Naive B cell (primary cell): ENCODE measurements around the gene MSRB3. TPM values are rescaled to one million over a fixed set of nuclear protein-coding genes. Genes with fewer than 3 reads are reported as not detected.

Experiments
- ATAC-seq, 2 donors: fragments of 150-1000 bp; cut with Tn5 transposase; 2 replicates each; pipeline ENCODE4 v1.10.0; 2021; ENCODE audit warnings: low read depth in 2 of 2, mild to moderate bottlenecking in 2 of 2, moderate library complexity in 2 of 2
- DNase-seq: peaks from one replicate; pipeline ENCODE4 v3.0.0; 2022
- H3K27ac Mint-ChIP-seq, 6 donors: one replicate each; pipeline ENCODE4 v1.8.0; 2020 to 2022; ENCODE audit warnings: mild to moderate bottlenecking in 6 of 6, mixed read lengths in 6 of 6, moderate library complexity in 5 of 6, inconsistent platforms in 2 of 6
- H3K27me3 Mint-ChIP-seq, 3 donors: one replicate each; pipeline ENCODE4 v1.8.0; 2021 to 2022; ENCODE audit warnings: mixed read lengths in 3 of 3, mild to moderate bottlenecking in 1 of 3
- H3K36me3 Mint-ChIP-seq, 2 donors: one replicate each; pipeline ENCODE4 v1.8.0; 2020 to 2022; ENCODE audit warnings: mixed read lengths in 2 of 2, inconsistent platforms in 1 of 2, mild to moderate bottlenecking in 1 of 2
- H3K4me1 Mint-ChIP-seq, 3 donors: one replicate each; pipeline ENCODE4 v1.8.0; 2020 to 2022; ENCODE audit warnings: mixed read lengths in 3 of 3, inconsistent platforms in 1 of 3, mild to moderate bottlenecking in 1 of 3, moderate library complexity in 1 of 3
- H3K4me3 Mint-ChIP-seq, 8 donors: one replicate each; pipeline ENCODE4 v1.8.0; 2020 to 2022; ENCODE audit warnings: mild to moderate bottlenecking in 8 of 8, mixed read lengths in 8 of 8, moderate library complexity in 8 of 8, inconsistent platforms in 2 of 8
- H3K9me3 Mint-ChIP-seq, 7 donors: one replicate each; pipeline ENCODE4 v1.8.0; 2020 to 2022; ENCODE audit warnings: mixed read lengths in 7 of 7, mild to moderate bottlenecking in 5 of 7, inconsistent platforms in 2 of 7, moderate library complexity in 1 of 7
- polyA plus RNA-seq, 6 donors: library from polyadenylated mRNA; unstranded; fragments of 300-500 nt; fragmentation: Illumina TruSeq; gene quantifications; one replicate each; pipeline ENCODE4 v1.2.3, GENCODE V29; 2021; ENCODE audit warnings: low read depth in 6 of 6

Gene MSRB3
- polyA plus RNA-seq, 6 donors from 2014 or later, result 0.23 to 1.2 (median 0.47) TPM; not detected in 1

GRCh38 chr12:65508276-65509035 is 230.0 kb downstream of the MSRB3 start:
- ATAC-seq (no peak), DNase-seq (no peak)
- Mint-ChIP-seq H3K4me1 (no peaks in the 10 kb centered on the region), H3K27me3 (peaks cover 0 to 15% (median 7%) of the 10 kb centered on the region in 3 donors), H3K36me3 (no peaks in the 10 kb centered on the region), H3K9me3 (peaks cover 0 to 4% (median 0%) of the 10 kb centered on the region in 7 donors), H3K27ac (peak overlapping the region in 1 of 6 donors; percentile 66), H3K4me3 (no peak overlapping the region)

- DNase-seq (no peak), ATAC-seq (no peak)
- H3K4me1 Mint-ChIP-seq, result no peaks in the 10 kb centered on the region
- peaks cover 0 to 4% (median 0%) of the 10 kb centered on the region in 7 donors for H3K9me3 Mint-ChIP-seq
- H3K27ac Mint-ChIP-seq, result no peak overlapping the region
- peaks cover 0 to 15% (median 7%) of the 10 kb centered on the region in 3 donors for H3K27me3 Mint-ChIP-seq
- H3K4me3 Mint-ChIP-seq, result no peak overlapping the region
- H3K36me3 Mint-ChIP-seq, result no peaks in the 10 kb centered on the region
Measured at GRCh38 chr12:65510007-65510406, 231.5 kb downstream of the MSRB3 start.

GRCh38 chr12:65510584-65511050 is 232.1 kb downstream of the MSRB3 start:
- ATAC-seq (no peak), DNase-seq (no peak)
- Mint-ChIP-seq H3K4me3 (no peak overlapping the region), H3K36me3 (no peaks in the 10 kb centered on the region), H3K4me1 (no peaks in the 10 kb centered on the region), H3K27me3 (peaks cover 0 to 15% (median 7%) of the 10 kb centered on the region in 3 donors), H3K9me3 (peaks cover 0 to 4% (median 0%) of the 10 kb centered on the region in 7 donors), H3K27ac (no peak overlapping the region)

- Mint-ChIP-seq H3K27ac (no peak overlapping the region), H3K4me3 (no peak overlapping the region), H3K4me1 (no peaks in the 10 kb centered on the region), H3K36me3 (no peaks in the 10 kb centered on the region), H3K27me3 (peaks cover 0 to 14% (median 7%) of the 10 kb centered on the region in 3 donors), H3K9me3 (peaks cover 0 to 4% (median 0%) of the 10 kb centered on the region in 7 donors)
- no peak for DNase-seq
- no peak for ATAC-seq
Measured at GRCh38 chr12:65511134-65511834, 232.8 kb downstream of the MSRB3 start.

- Mint-ChIP-seq H3K4me3 (no peak overlapping the region), H3K9me3 (peaks cover 0 to 4% (median 0%) of the 10 kb centered on the region in 7 donors), H3K27ac (no peak overlapping the region), H3K27me3 (peaks cover 0 to 8% (median 7%) of the 10 kb centered on the region in 3 donors), H3K4me1 (no peaks in the 10 kb centered on the region), H3K36me3 (no peaks in the 10 kb centered on the region)
- DNase-seq (no peak), ATAC-seq (no peak)
Measured at GRCh38 chr12:65511912-65512311, 233.4 kb downstream of the MSRB3 start.

Other genes starting within 250 kb of the MSRB3 start
- gene WIF1, start 157.4 kb upstream of the MSRB3 start, polyA plus RNA-seq, result not detected
- gene LEMD3, start 109.1 kb upstream of the MSRB3 start, polyA plus RNA-seq, result 10 to 100 TPM; 23.1 to 53.9 (median 41.2) TPM